Lung (tissue), 12 donors: ENCODE results near the gene LDLR. TPM values are rescaled to one million over a fixed set of nuclear protein-coding genes. Genes with fewer than 3 reads are reported as not detected.
A peak's percentile ranks its signal among the peaks of the same experiment; 100 is the strongest.
"Not testable (repeated sequence)": the region's sequence is repeated elsewhere in the genome, so short reads cannot be mapped to it uniquely, and the experiment has no call there.

Source experiments
- ATAC-seq: fragments of 200-7000 bp; cut with Tn5 transposase; one replicate; pipeline ENCODE4 v1.9.1; 2020; ENCODE audit warnings: moderate number of reproducible peaks; ENCODE audit not compliant: insufficient read depth, low FRiP score
- DNase-seq, 3 donors: peaks; one replicate each; pipeline ENCODE4 v3.0.0-alpha.2; 2013 to 2017
- H3K27ac ChIP-seq, 2 donors: one replicate each; pipeline ENCODE4 v1.5.1; 2013; ENCODE audit warnings: mild to moderate bottlenecking in 2 of 2, moderate library complexity in 2 of 2, control low read depth in 1 of 2, inconsistent platforms in 1 of 2, low read depth in 1 of 2, low read length in 1 of 2
- H3K27me3 ChIP-seq, 3 donors: one replicate each; pipeline ENCODE4 v1.5.1; 2013; ENCODE audit warnings: low read length in 2 of 3; ENCODE audit not compliant: control insufficient read depth in 3 of 3, insufficient read depth in 3 of 3
- H3K36me3 ChIP-seq, 4 donors: one replicate each; pipeline ENCODE4 v1.5.1; 2013; ENCODE audit warnings: low read length in 4 of 4, mild to moderate bottlenecking in 1 of 4, moderate library complexity in 1 of 4; ENCODE audit not compliant: control insufficient read depth in 4 of 4, insufficient read depth in 4 of 4
- H3K4me1 ChIP-seq, 5 donors: one replicate each; pipeline ENCODE4 v1.5.1; 2013; ENCODE audit warnings: low read length in 5 of 5, mild to moderate bottlenecking in 2 of 5, moderate library complexity in 1 of 5; ENCODE audit not compliant: control insufficient read depth in 5 of 5, insufficient read depth in 5 of 5
- H3K4me3 ChIP-seq: one replicate; pipeline ENCODE4 v1.5.1; 2013; ENCODE audit warnings: mild to moderate bottlenecking, control low read depth, moderate library complexity
- H3K9ac ChIP-seq, 2 donors: one replicate each; pipeline ENCODE4 v1.5.1; 2013; ENCODE audit warnings: low read length in 2 of 2, control low read depth in 1 of 2; ENCODE audit not compliant: insufficient read depth in 1 of 2
- H3K9me3 ChIP-seq, 4 donors: one replicate each; pipeline ENCODE4 v1.5.1; 2013; ENCODE audit warnings: low read length in 3 of 4, mild to moderate bottlenecking in 1 of 4, moderate library complexity in 1 of 4; ENCODE audit not compliant: control insufficient read depth in 4 of 4, insufficient read depth in 3 of 4
- WGBS, 2 donors: extraction: QIAGEN DNeasy Blood & Tissue Kit; methylation state at CpG; one replicate each; pipeline ENCODE4 v1.1.7; 2013; 5-methylcytosine and 5-hydroxymethylcytosine counted together
- polyA plus RNA-seq, 2 donors: library from polyadenylated mRNA; stranded (reverse); fragments of 200-250 nt; gene quantifications; one replicate each; pipeline ENCODE4 v1.2.1, GENCODE V29; 2013
- total RNA-seq, 2 donors: library from RNA; depleted of rRNA in 1 of 2; stranded (reverse); fragments of >200 nt in 1 of 2; gene quantifications; one replicate each; pipeline ENCODE4 v1.2.1, GENCODE V29; 2014 to 2021
- TF ChIP-seq, protein P1 (sequence below): IDR thresholded peaks from 2 replicates; pipeline ENCODE4 v1.5.1; 2012; ENCODE audit warnings: mild to moderate bottlenecking; ENCODE audit errors: control extremely low read depth, extremely low read depth
- donor health status: control.
- donor health status: control.
- donor health status: Bipolar disorder and iron deficiency.
- donor health status: healthy.
- donor health status: DM: yes; HTN: yes; CAD: no.

Gene LDLR
- total and polyA plus RNA-seq, 4 donors, result 52.1 to 271 (median 201) TPM

DNA sequence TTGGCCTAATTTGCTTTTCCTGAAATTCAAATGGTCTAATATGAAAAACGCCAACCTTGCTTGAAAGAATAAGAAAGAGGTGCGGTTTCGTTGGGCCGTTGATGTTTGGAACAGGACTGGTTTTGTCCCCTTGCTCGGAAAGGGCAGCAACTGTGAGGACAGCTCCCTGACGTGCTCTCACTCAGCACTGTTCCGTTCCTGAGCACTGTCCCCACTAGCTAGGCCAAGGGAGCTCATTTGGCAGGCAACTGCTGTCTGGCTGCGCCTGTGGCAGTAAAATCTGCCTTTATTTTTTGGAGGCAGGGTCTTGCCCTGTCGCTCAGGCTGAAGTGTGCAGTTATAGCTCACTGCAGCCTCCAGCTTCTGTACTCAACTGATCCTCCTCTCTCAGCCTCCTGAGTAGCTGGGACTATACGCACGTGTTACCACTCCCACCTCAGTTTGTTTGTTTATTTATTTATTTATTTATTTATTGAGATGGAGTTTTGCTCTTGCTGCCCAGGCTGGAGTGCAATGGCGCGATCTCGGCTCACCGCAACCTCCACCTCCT, 4.5 kb downstream of the LDLR start:
- Histone ChIP-seq H3K4me3 (no peak overlapping the region), H3K27me3 (no peaks in the 10 kb centered on the region), H3K4me1 (peaks cover 5 to 27% (median 22%) of the 10 kb centered on the region in 5 donors), H3K9me3 (no peaks in the 10 kb centered on the region), H3K36me3 (peaks cover 0 to 15% (median 7%) of the 10 kb centered on the region in 4 donors), H3K9ac (no peak overlapping the region), H3K27ac (peak overlapping the region in 1 of 2 donors; percentile 93)
- 84 to 89% methylated on average over 15 of the region's 15 CpGs for WGBS, 2 donors
- TF ChIP-seq, protein P1, sequence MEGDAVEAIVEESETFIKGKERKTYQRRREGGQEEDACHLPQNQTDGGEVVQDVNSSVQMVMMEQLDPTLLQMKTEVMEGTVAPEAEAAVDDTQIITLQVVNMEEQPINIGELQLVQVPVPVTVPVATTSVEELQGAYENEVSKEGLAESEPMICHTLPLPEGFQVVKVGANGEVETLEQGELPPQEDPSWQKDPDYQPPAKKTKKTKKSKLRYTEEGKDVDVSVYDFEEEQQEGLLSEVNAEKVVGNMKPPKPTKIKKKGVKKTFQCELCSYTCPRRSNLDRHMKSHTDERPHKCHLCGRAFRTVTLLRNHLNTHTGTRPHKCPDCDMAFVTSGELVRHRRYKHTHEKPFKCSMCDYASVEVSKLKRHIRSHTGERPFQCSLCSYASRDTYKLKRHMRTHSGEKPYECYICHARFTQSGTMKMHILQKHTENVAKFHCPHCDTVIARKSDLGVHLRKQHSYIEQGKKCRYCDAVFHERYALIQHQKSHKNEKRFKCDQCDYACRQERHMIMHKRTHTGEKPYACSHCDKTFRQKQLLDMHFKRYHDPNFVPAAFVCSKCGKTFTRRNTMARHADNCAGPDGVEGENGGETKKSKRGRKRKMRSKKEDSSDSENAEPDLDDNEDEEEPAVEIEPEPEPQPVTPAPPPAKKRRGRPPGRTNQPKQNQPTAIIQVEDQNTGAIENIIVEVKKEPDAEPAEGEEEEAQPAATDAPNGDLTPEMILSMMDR, result no peak
- no peak for DNase-seq
- ATAC-seq, result no peak

DNA sequence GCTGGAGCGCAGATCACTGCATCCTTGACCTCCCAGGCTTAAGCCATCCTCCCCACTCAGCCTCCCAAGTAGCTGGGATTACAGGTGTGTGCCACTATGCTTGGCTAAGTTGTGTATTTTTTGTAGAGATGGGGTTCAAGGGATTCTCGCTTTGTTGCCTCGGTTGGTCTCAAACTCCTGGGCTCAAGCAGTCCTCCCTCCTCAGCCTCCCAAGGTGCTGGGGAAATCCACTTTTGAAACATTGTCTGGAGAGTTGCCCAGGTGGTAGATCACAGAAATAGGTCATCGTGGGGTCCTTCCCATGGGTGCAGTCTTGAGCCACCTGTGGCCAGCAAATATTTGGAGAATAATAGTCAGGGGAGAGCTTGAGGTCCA, 5.2 kb downstream of the LDLR start:
- DNase-seq (no peak), ATAC-seq (no peak)
- H3K4me3 ChIP-seq, result no peak overlapping the region
- peak overlapping the region; percentile 76 to 93 for H3K27ac ChIP-seq
- H3K4me1 ChIP-seq, result peaks cover 5 to 27% (median 22%) of the 10 kb centered on the region in 5 donors
- TF ChIP-seq, protein P1, result no peak
- H3K27me3 ChIP-seq, result no peaks in the 10 kb centered on the region
- peaks cover 0 to 15% (median 7%) of the 10 kb centered on the region in 4 donors for H3K36me3 ChIP-seq
- WGBS, 2 donors, result 70 to 81% methylated on average over 4 of the region's 4 CpGs
- no peaks in the 10 kb centered on the region for H3K9me3 ChIP-seq
- H3K9ac ChIP-seq, result no peak overlapping the region

DNA sequence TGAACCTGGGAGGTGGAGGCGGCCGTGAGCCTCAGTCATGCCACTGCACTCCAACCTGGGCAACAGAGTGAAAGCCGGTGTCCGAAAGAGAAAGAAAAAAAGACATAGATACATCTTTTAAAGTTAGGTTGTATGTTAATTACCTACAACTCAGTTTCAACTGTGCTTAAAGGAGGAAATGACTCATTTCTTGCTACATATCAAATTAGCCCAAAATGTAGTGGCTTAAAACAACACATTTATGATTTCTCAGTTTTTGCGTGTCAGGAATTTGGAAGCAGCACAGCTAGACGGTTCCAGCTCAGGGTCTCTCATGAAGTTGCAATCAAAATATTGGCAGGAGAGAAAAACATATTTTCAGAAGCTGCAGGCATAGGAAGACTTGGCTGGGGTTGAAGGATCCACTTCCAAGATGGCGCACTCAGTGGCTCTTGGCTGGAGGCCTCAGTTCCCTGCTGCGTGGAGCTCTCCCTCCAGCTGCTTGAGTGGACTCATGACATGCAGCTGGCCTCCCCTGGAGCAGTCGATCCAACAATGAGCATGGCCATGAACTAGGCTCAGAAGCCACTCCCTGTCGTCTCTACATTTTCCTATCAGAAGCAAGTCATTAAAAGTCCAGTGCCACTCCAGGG, 7.1 kb downstream of the LDLR start:
- no peak for ATAC-seq
- Histone ChIP-seq H3K36me3 (peaks cover 8 to 21% (median 14%) of the 10 kb centered on the region in 4 donors), H3K9me3 (no peaks in the 10 kb centered on the region), H3K27me3 (no peaks in the 10 kb centered on the region), H3K4me1 (peaks cover 3 to 27% (median 18%) of the 10 kb centered on the region in 5 donors), H3K27ac (peak overlapping the region; percentile 43 to 93), H3K4me3 (no peak overlapping the region), H3K9ac (no peak overlapping the region)
- TF ChIP-seq, protein P1, result no peak
- 50 to 67% methylated on average over 10 of the region's 10 CpGs for WGBS, 2 donors
- peak; percentile 67 to 92 (median 81) for DNase-seq

DNA sequence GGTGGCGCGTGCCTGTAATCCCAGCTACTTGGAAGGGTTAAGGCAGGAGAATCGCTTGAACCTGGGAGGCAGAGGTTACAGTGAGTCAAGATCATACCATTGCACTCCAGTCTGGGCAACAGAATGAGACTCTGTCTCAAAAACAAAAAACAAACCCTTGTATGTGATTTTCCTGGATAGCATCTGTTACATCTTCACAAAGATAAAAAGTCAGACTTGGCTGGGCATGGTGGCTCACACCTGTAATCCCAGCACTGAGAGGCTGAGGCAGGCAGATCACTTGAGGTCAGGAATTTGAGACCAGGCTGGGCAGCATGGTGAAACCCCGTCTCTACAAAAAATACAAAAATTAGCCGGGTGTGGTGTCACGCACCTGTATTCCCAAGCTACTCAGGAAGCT, 8.1 kb downstream of the LDLR start:
- DNase-seq, H3K27me3 ChIP-seq, H3K9ac ChIP-seq, H3K9me3 ChIP-seq, ATAC-seq, H3K4me3 ChIP-seq: not testable (repeated sequence)
- H3K4me1 ChIP-seq, result peaks cover 3 to 20% (median 10%) of the 10 kb centered on the region in 5 donors
- H3K27ac ChIP-seq, result peak overlapping the region in 1 of 2 donors; percentile 75
- 85 to 89% methylated on average over 6 of the region's 6 CpGs for WGBS, 2 donors
- H3K36me3 ChIP-seq, result peaks cover 8 to 22% (median 14%) of the 10 kb centered on the region in 4 donors
